ENCODE data around the gene AQP12A.

Gene AQP12A

DNA sequence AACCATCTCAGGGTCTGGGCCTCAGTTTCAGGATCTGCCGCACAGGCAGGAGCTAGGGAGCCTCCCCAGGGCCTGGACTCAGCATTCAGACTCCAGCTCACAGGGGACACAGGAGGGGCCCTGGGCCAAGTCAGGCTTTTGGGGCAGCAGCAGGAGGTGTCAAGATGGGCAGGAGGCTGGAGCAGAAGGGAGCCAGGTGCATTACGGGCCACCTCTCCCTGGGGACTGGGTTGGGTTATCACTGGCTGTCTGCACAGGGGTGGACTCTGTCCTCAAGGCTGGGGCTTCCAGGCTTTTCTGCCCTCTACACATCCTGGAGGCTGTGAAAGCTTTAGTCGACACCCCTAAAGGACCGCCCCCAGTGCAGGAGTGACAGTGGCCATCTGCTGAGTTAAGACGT, 20.0 kb downstream of the AQP12A start:
- no peak for DNase-seq

GRCh38 chr2:240712121-240712520, 20.5 kb downstream of the AQP12A start:
- no peak for DNase-seq

DNA sequence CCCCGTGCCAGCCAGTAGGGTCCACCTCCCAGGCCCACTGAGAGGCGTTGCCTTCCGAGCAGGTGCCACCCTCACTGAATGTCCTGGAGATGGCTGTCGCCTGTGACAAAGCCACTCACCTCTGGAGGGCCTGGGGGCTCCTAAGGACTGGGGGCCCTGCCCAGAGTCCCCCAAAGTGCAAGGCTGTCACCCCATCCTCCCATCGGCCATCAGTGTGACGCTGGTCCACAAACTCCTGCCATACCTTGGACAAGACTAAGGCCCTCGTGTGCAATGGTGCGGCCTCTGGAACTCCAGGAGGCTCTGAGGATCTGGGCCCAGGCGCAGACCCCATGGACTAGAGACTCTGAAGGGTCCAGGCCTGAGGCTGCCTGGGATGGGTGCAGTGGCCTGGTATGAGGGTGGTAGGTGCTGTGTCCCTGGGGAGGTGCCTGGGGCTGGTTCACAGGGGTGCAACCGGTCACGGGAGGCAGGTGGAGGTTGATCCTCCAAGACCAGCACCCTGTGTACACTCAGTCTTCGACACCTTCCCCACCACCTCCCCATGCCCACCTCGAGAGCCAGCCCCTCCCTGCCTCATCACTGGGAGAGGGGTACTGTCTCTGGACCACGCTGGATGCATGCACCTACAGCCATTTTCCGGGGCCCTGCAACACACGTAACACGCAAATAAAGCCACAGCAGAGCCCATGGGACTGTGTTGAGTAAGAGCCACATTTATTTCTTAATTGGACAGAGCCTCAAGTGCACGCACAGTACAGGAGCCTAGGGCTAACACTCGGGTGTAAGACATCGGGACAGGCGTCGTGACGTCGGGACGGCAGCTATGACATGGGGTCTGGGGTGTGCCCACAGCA, 21.6 kb downstream of the AQP12A start:
- no peak for DNase-seq

GRCh38 chr2:240713928-240714746, 22.5 kb downstream of the AQP12A start:
- DNase-seq, result no peak

DNA sequence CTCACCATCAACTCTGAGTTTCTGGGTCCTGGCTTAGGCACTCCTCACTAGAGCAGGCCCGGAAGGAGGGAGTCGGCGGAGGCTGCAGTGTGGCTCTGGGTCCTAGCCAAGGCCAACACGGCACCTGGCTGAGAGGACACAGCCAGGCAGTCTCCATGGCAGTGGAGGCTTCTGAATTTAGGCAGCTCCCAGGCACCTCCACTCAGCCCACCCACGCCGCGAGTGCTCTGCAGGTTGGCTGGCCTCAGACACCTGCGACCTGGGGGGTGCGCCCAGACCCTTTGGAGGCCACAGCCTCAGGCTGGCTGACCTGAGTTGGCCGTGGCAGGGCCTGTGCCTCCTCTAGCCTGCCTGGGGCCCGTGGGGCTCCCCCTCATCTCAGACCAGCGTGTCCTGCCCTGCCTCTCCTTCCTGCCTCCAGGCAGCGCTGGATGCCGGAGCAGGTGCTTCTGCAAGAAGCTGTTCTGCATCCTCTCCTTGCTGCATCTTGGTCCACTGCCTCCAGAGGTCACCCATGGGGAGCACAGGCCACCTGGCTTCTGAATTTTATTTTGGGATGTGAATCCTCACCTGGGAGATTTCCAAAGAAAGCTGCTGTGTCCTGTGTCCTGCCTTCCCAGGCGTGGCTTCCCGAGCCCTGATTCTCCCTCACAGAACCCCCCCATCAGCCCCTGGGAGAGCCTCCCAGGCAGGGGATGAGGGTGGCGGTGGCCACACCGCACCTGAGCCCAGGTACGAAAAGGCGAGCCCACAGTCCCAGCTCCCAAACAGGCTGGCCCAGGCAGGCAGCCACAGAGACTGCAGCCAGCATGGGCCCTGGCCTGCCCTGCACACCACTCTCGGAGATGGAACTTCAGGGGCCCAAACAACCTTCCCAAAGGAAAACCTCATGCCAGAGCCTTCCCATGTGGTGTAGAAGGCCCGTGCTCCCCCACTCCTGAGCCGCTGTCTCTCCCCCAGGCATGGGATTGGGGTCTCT, 23.4 kb downstream of the AQP12A start:
- DNase-seq, result no peak

- no peak for DNase-seq
Measured at GRCh38 chr2:240716130-240716798, 24.6 kb downstream of the AQP12A start.

GRCh38 chr2:240717181-240717641, 25.5 kb downstream of the AQP12A start:
- no peak for DNase-seq

DNA sequence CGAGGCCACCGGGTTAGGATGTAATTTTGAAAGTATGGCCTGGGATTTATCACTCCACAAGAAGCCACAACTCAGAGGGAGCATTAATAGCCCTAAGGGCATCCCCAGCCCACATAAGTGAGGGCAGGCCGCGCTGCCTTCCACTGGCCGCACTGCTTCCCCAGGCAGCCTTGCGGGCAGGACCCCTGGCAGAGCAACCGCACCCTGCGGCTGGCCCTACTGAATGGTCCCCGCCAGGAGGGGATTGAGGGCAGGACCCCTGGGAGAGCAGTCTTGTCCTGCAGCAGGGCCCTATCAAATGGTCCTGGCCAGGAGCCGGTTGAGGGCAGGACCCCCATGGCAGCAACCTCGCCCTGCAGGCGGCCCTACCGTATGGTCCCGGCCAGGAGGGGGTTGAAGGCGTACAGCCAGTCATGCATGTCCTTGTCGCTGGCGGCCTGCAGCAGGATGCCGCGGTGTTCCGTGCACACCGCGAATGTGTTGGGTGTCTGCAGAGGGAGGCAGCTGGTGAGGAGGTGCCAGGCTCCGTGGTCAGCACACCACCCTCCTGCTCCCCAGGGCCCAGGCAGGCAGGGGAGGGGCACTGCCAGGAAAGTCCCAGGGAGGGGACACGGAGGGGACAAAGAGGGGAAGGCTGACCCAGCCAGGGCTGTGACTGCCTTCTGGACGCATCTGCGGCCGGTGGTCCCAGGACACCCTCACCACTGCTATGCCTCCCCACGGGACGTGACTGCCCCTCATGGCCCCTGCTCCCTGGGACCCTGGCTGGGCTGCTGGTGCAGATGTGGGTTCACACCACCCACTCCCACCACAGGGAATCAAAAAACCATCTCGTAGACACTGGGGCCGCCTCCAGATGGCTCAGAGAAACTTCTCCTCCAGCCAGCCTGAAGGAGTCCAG, 26.3 kb downstream of the AQP12A start:
- no peak for DNase-seq

DNA sequence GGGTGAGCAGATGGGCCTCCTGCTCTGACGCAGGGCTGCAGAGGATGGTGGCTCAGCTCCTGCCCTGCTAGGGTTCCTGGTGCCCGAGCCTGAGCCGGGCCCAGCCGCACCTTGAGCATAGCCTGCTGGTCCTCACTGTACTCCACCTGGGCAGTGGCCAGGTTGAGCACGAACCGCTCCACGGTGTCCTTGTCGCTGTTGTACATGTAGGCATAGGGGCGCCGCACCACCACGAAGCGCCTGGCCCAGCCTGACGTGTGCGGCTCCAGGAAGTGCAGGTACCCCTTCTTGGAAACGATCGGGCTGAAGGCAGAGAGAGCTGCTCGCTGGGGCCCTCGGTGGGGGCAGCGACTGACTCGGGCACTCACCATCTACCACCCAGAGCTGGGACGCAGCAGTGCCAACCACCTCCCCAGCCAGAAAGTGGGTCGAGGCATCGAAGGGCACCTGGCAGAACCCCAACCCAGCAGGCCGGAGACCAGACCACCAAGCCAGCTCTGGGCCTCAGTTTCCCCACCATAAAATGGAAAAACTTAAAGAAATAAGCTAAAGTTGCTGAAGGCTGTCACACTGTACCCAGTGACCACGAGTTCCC, 27.3 kb downstream of the AQP12A start:
- DNase-seq, result no peak

DNA sequence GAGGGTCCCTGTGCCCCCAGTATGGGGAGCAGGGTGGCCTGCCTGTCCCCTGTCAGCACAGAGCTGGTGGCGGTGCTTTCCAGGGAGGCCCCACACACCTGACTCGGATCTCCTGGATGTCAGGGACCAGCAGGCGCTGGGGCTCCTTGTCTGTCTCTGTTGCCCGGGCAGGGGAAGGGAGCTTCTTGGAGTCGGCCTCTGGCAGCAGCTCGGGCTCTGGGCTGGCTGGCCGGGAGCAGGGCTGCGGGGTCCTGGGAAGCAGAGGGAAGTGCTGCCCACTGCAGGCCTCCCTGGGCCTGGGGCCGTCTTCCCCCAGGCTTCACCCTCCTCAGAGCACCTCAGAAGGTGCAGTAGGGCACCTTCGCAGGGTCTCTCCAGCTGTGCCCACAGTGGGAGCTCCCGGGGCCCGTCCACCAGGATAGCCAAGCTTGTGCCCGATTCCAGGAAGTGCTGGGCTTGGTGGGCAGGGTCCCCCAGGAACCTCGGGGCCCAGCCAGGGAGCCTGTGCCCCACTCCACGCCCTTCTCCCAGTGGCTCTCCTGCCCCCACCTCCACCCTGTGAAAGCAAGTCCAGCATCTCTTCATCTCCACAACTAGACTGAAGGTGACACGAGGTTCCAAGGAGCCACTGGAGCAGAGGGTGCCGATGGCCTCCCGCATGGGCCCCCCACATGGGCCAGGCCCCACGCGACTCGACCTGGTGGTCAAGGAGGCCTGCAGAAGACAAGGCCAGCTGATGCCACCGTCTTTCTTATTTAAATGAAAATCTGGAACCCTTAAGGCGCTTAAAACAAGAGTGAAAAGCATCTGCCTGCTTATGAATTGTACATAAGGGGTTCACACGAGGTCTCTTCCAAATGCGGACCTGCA, 28.2 kb downstream of the AQP12A start:
- no peak for DNase-seq

DNA sequence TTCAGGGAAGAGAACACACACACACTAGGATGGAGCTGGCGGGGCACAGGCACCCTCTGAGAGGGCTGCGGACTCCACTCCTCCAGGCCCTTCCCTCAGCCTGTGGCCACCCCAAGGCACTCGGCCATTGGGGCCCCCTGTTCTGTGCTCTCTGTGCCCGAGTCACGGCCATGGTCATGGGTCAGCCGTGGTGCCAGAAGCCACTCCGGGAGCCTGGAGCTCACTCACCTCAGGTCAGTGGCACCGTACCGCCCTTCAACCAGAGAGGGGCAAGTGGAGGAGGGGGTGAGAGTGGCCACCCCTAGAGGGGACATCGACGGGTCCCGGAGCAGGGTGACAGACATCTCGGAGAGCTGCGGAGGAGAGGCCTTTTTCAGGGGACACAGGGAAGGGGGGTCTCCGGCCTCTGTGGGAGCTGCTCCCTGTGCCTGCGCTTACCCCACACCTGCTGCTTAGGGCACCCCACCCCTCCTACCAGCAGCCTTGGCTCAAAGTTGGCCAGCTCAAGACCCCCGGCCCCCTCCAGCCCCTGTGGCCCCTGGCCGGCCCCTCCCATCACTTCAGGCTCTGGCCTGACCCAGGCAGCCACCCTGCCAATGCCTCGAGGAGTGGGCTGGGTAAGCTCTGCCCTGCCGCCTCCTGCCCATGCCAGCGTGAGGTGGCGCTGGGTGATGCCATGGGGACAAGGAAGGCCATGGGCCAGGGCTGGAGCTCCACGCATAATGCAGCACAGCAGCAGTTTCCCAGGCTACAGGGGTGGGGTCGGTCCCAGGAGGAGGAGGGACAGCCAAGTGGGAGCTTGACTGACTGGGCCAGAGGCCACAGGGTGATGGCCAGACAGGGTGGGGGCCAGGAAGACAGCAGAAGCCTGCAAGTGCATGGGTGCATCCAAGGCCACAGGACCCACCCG, 29.3 kb downstream of the AQP12A start:
- DNase-seq, result no peak

- DNase-seq, result no peak
Measured at GRCh38 chr2:240721596-240722180, 30.0 kb downstream of the AQP12A start.

DNA sequence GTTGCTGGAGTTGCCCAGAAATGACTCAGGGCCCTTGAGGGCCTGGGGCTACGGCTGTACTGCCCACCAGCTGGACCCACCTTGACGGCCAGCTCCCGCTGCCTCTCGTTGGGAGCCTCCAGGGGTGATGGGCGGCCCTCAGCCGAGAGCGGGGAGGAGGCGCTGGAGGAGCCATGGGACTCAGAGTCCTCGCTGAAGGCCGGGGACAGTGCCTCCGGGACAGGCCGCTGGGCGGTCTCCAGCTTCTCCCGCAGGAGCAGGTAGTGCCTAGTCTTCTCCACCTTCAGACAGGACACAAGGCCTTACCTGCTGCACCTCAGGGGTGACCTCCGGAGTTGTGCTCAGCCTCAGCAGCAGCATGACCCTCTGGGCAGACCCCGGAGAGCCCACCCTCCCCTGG, 30.7 kb downstream of the AQP12A start:
- DNase-seq, result no peak

DNA sequence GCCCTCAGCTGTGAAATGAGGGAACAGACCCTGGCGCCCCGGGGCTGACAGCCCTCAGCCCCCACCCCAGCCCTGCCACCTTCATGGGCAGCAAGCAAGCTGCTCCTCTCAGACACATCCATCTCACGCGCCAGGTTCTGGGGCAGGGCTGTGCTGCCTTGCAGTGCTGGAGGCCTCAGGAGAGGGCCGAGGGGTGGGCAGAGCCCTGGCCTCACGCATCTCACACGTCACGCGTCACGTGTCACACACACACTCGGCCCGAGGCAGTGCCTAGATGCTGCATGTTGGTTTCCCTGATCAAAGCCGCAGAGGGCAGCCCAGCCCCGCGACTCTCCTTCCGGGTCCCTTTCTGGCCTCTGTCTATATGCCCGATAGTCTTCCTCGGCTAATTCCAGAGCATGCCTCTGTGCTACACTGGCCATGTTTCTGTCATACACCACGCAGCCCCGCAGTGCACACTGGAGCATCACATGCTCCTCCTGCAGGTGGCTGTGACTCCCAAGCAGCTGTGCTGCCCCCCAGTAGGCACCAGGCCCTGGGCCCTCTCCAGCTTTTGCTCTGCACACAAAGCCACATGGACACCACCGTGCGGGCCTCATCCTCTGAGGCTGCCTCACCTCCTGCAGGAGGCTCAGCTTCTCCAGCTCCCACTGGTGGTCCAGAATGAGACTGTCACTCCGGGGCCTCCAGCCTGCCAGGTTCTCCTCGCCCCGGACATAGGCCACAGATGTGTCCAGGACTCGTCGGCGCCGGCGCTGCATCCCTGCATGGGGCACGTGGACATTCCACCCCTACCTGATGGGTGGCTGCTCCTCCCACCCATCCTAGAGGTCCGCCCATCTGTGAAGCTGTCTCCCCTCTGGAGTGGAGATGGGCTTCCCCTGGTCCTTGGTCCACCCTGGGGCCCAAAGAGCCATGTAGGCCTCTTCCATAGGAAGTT, 31.4 kb downstream of the AQP12A start:
- DNase-seq, result no peak

DNA sequence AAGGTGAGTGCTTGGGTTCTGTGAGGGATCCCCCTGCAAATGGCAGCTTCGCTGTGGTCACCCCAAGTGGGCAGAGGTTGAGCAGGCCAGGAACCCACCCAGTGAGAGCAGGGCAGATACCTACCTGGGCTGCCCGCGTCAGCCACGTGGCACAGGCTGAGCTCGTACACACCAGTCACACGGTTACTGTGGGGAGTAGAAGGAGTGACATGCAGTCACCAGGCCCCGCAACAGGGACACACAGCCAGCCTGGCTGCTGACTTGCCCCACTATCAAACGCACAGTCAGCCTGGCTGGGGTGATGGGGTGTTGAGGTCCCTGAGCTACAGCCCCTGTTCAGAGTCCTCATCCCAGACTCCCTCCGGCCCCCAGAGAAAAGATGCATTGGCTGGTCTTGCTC, 32.2 kb downstream of the AQP12A start:
- no peak for DNase-seq

- DNase-seq, result no peak
Measured at GRCh38 chr2:240724431-240724830, 32.8 kb downstream of the AQP12A start.

- no peak for DNase-seq
Measured at GRCh38 chr2:240725266-240725665, 33.6 kb downstream of the AQP12A start.
